Globus pallidus (tissue), 1 donor: Measurements from ENCODE around the gene HAO2.
"Not testable (repeated sequence)": the region's sequence is repeated elsewhere in the genome, so short reads cannot be mapped to it uniquely, and the experiment has no call there.

Source experiments
- DNase-seq: peaks from one replicate; pipeline ENCODE4 v3.0.0-alpha.2; 2015; ENCODE audit warnings: low spot score

HAO2 gene

GRCh38 chr1:119345398-119345797 lies 23.2 kb upstream of the HAO2 start:
- no peak for DNase-seq

- DNase-seq = no peak
These were observed 20.7 kb upstream of the HAO2 start for GRCh38 chr1:119347858-119348257.

- no peak for DNase-seq
These were observed 19.6 kb upstream of the HAO2 start for GRCh38 chr1:119348941-119349340.

- not testable (repeated sequence) for DNase-seq
These were observed 17.7 kb upstream of the HAO2 start for GRCh38 chr1:119350866-119351265.

- DNase-seq = no peak
These were observed 16.6 kb upstream of the HAO2 start for GRCh38 chr1:119351997-119352396.

GRCh38 chr1:119353836-119354235 lies 14.7 kb upstream of the HAO2 start:
- DNase-seq = no peak

- no peak for DNase-seq
These were observed 9.9 kb upstream of the HAO2 start for GRCh38 chr1:119358636-119359035.

GRCh38 chr1:119359730-119360129 lies 8.9 kb upstream of the HAO2 start:
- no peak for DNase-seq

- no peak for DNase-seq
These were observed 7.4 kb upstream of the HAO2 start for GRCh38 chr1:119361205-119361604.

- no peak for DNase-seq
These were observed 6.8 kb upstream of the HAO2 start for GRCh38 chr1:119361620-119362344.

GRCh38 chr1:119363162-119363561 lies 5.4 kb upstream of the HAO2 start:
- DNase-seq = no peak

GRCh38 chr1:119364640-119365039 lies 3.9 kb upstream of the HAO2 start:
- DNase-seq = no peak

GRCh38 chr1:119366424-119366823 lies 2.2 kb upstream of the HAO2 start:
- DNase-seq = no peak

GRCh38 chr1:119367432-119368124 lies 1.0 kb upstream of the HAO2 start:
- DNase-seq = peak; percentile 6

- no peak for DNase-seq
These were observed 2.2 kb downstream of the HAO2 start for GRCh38 chr1:119370748-119371147.

GRCh38 chr1:119371815-119372214 lies 3.2 kb downstream of the HAO2 start:
- no peak for DNase-seq

- DNase-seq = no peak
These were observed 4.0 kb downstream of the HAO2 start for GRCh38 chr1:119372503-119373086.

GRCh38 chr1:119373465-119373864 lies 4.9 kb downstream of the HAO2 start:
- DNase-seq = no peak

- DNase-seq = no peak
These were observed 5.8 kb downstream of the HAO2 start for GRCh38 chr1:119374208-119374874.

GRCh38 chr1:119375366-119375765 lies 6.8 kb downstream of the HAO2 start:
- DNase-seq = no peak

GRCh38 chr1:119376594-119376993 lies 8.0 kb downstream of the HAO2 start:
- DNase-seq = no peak

- not testable (repeated sequence) for DNase-seq
These were observed 9.0 kb downstream of the HAO2 start for GRCh38 chr1:119377594-119377993.

- DNase-seq = no peak
These were observed 10.5 kb downstream of the HAO2 start for GRCh38 chr1:119379117-119379516.
